SK-MEL-5 (cell line): Measurements from ENCODE around the gene NR3C2. TPM values are rescaled to one million over a fixed set of nuclear protein-coding genes. Genes with fewer than 3 reads are reported as not detected.

Source experiments
- DNase-seq: peaks from one replicate; pipeline ENCODE4 v3.0.0-alpha.2; 2016; ENCODE audit warnings: low read depth, low spot score
- in situ Hi-C: cut with HindIII; loops from 2 replicates; pipeline ENCODE4 v1.10.0; 2016; ENCODE audit warnings: low sequenced_read_pairs, high pct_unique_total_duplicates, low pct_unique_long_range_greater_than_20kb
- total RNA-seq: library from RNA; depleted of rRNA; stranded (reverse); fragments of >200 nt; shearing (Covaris generic); gene quantifications from 2 replicates; pipeline ENCODE4 v1.2.3, GENCODE V29; 2014

NR3C2 gene
- total RNA-seq, 1 experiment from 2014 or later = 0.32 TPM

GRCh38 chr4:148053298-148054003, 388.8 kb downstream of the NR3C2 start:
- DNase-seq = no peak
- in situ Hi-C loops = no loop called here

GRCh38 chr4:148052448-148052847, 389.8 kb downstream of the NR3C2 start:
- in situ Hi-C loops = no loop called here
- no peak for DNase-seq

GRCh38 chr4:148051403-148051802, 390.8 kb downstream of the NR3C2 start:
- DNase-seq = no peak
- in situ Hi-C loops = no loop called here

- DNase-seq = no peak
- in situ Hi-C loops = no loop called here
Measured at GRCh38 chr4:148048598-148048997, 393.6 kb downstream of the NR3C2 start.

- in situ Hi-C loops = no loop called here
Measured at GRCh38 chr4:148044912-148045352, 397.3 kb downstream of the NR3C2 start.

GRCh38 chr4:148044089-148044911, 397.9 kb downstream of the NR3C2 start:
- no peak for DNase-seq
- in situ Hi-C loops = no loop called here

More at GRCh38 chr4:148044912-148045352, 397.3 kb downstream of the NR3C2 start:
- peak; percentile 27 for DNase-seq

GRCh38 chr4:148041606-148042329, 400.4 kb downstream of the NR3C2 start:
- in situ Hi-C loops = no loop called here
- DNase-seq = no peak

- DNase-seq = no peak
- in situ Hi-C loops = no loop called here
Measured at GRCh38 chr4:148034813-148035212, 407.4 kb downstream of the NR3C2 start.

- DNase-seq = no peak
- in situ Hi-C loops = no loop called here
Measured at GRCh38 chr4:148030193-148030873, 411.9 kb downstream of the NR3C2 start.

- no peak for DNase-seq
- in situ Hi-C loops = no loop called here
Measured at GRCh38 chr4:148029781-148030180, 412.4 kb downstream of the NR3C2 start.
